IMR-90 (cell line): ENCODE data around the gene RPUSD1. TPM values are rescaled to one million over a fixed set of nuclear protein-coding genes. Genes with fewer than 3 reads are reported as not detected.

ENCODE experiments used
- ATAC-seq: fragments of 200-7000 bp; cut with Tn5 transposase; 2 replicates; pipeline ENCODE4 v1.9.1; 2020; ENCODE audit warnings: low read depth, mild to moderate bottlenecking, moderate library complexity
- BruUV-seq: library from RNA; stranded (reverse); fragments of 400-500 nt; replicated peaks from 2 replicates; lab custom pipeline; 2021; lab: Mats Ljungman, UMichigan
- CTCF ChIA-PET: fragments of 300-600 bp; formaldehyde crosslinking; extraction: SDS; loops from one replicate; lab custom pipeline; 2021; ENCODE audit warnings: antibody characterized with exemption; lab: Yijun Ruan, JAX
- POLR2A ChIA-PET: fragments of 300-600 bp; sonication (Branson Sonifier 250); formaldehyde crosslinking; loops from one replicate; lab custom pipeline; 2022; ENCODE audit warnings: antibody characterized with exemption; ENCODE audit not compliant: unreplicated experiment; lab: Charles Lee
- DNase-seq: peaks from one replicate; pipeline ENCODE4 v3.0.0; 2013
- H2AFZ ChIP-seq: replicated peaks from 2 replicates; pipeline ENCODE3; 2013; ENCODE audit warnings: low read length, mild to moderate bottlenecking; ENCODE audit not compliant: poor library complexity
- H2AK5ac ChIP-seq: 2 replicates; pipeline ENCODE4 v1.6.1; 2013; ENCODE audit warnings: low read depth, low read length, inconsistent platforms
- H2AK9ac ChIP-seq: replicated peaks from 2 replicates; pipeline ENCODE3; 2013; ENCODE audit warnings: mild to moderate bottlenecking, low read depth, low read length, moderate library complexity; ENCODE audit not compliant: poor library complexity
- H2BK120ac ChIP-seq: 2 replicates; pipeline ENCODE4 v1.6.1; 2013; ENCODE audit warnings: low read depth, low read length, inconsistent platforms
- H2BK15ac ChIP-seq: 3 replicates; pipeline ENCODE4 v1.6.1; 2013; ENCODE audit warnings: low read depth, low read length, inconsistent platforms
- H2BK20ac ChIP-seq: 2 replicates; pipeline ENCODE4 v1.6.1; 2013; ENCODE audit warnings: low read depth, mild to moderate bottlenecking, inconsistent platforms, low read length, moderate library complexity
- H2BK5ac ChIP-seq: 2 replicates; pipeline ENCODE4 v1.6.1; 2013; ENCODE audit warnings: mild to moderate bottlenecking, low read depth, low read length, inconsistent platforms; ENCODE audit not compliant: poor library complexity, severe bottlenecking
- H3K14ac ChIP-seq: replicated peaks from 2 replicates; pipeline ENCODE4 v1.6.1; 2013; ENCODE audit warnings: low read depth, low read length, inconsistent platforms
- H3K18ac ChIP-seq: 2 replicates; pipeline ENCODE4 v1.6.1; 2013; ENCODE audit warnings: low read depth, low read length, control low read depth
- H3K23ac ChIP-seq: 2 replicates; pipeline ENCODE4 v1.6.1; 2013; ENCODE audit warnings: low read depth, low read length, inconsistent platforms
- H3K27ac ChIP-seq: 2 replicates; pipeline ENCODE4 v1.5.1; 2013; ENCODE audit warnings: mild to moderate bottlenecking, control low read depth, low read length; ENCODE audit not compliant: insufficient read depth
- H3K27me3 ChIP-seq: 2 replicates; pipeline ENCODE4 v1.6.1; 2013; ENCODE audit warnings: low read length; ENCODE audit not compliant: control insufficient read depth, insufficient read depth
- H3K36me3 ChIP-seq: 2 replicates; pipeline ENCODE4 v1.6.1; 2013; ENCODE audit warnings: low read length, mixed read lengths; ENCODE audit not compliant: control insufficient read depth, insufficient read depth
- H3K4ac ChIP-seq: 2 replicates; pipeline ENCODE4 v1.6.1; 2013; ENCODE audit warnings: low read depth, low read length, inconsistent platforms
- H3K4me1 ChIP-seq: 2 replicates; pipeline ENCODE4 v1.6.1; 2013; ENCODE audit warnings: low read length, mixed read lengths; ENCODE audit not compliant: control insufficient read depth, insufficient read depth
- H3K4me2 ChIP-seq: 2 replicates; pipeline ENCODE4 v1.6.1; 2013; ENCODE audit warnings: low read depth, mild to moderate bottlenecking, control low read depth, low read length, moderate library complexity
- H3K4me3 ChIP-seq: 2 replicates; pipeline ENCODE4 v1.5.1; 2013; ENCODE audit warnings: low read depth, mild to moderate bottlenecking, control low read depth, low read length, moderate library complexity; ENCODE audit not compliant: insufficient read depth
- H3K56ac ChIP-seq: 2 replicates; pipeline ENCODE4 v1.6.1; 2013; ENCODE audit warnings: low read length, inconsistent platforms; ENCODE audit not compliant: insufficient read depth; ENCODE audit errors: extremely low read depth
- H3K79me1 ChIP-seq, 2 experiments: 2 replicates each; pipeline ENCODE4 v1.6.1; 2013; ENCODE audit warnings: low read length in 2 of 2, inconsistent platforms in 1 of 2, low read depth in 1 of 2
- H3K9ac ChIP-seq: 2 replicates; pipeline ENCODE4 v1.6.1; 2013; ENCODE audit warnings: low read depth, low read length, control low read depth
- H3K9me1 ChIP-seq: 2 replicates; pipeline ENCODE4 v1.6.1; 2013; ENCODE audit warnings: low read length, inconsistent platforms; ENCODE audit not compliant: insufficient read depth
- H3K9me3 ChIP-seq: 2 replicates; pipeline ENCODE4 v1.6.1; 2013; ENCODE audit warnings: low read length; ENCODE audit not compliant: control insufficient read depth, insufficient read depth
- H4K20me1 ChIP-seq: 2 replicates; pipeline ENCODE4 v1.6.1; 2013; ENCODE audit warnings: low read length, inconsistent platforms; ENCODE audit not compliant: insufficient read depth
- H4K5ac ChIP-seq: 2 replicates; pipeline ENCODE4 v1.6.1; 2013; ENCODE audit warnings: mild to moderate bottlenecking, low read depth, low read length, control low read depth
- H4K8ac ChIP-seq, 2 experiments: 2 replicates each; pipeline ENCODE4 v1.6.1; 2013; ENCODE audit warnings: low read depth in 2 of 2, low read length in 2 of 2, control low read depth in 1 of 2, inconsistent platforms in 1 of 2
- H4K91ac ChIP-seq: 2 replicates; pipeline ENCODE4 v1.6.1; 2013; ENCODE audit warnings: low read depth, low read length, inconsistent platforms; ENCODE audit not compliant: insufficient read depth
- BHLHE40 ChIP-seq: fragments of 150-350 bp; IDR thresholded peaks from 2 replicates; pipeline ENCODE4 v1.6.1; 2016; ENCODE audit warnings: mild to moderate bottlenecking, low read depth, low read length
- CEBPB ChIP-seq: IDR thresholded peaks from 2 replicates; pipeline ENCODE4 v1.6.1; 2012; ENCODE audit warnings: low read depth, low read length, improper control_type of control experiment
- CHD1 ChIP-seq: IDR thresholded peaks from 2 replicates; pipeline ENCODE4 v1.6.1; 2012; ENCODE audit warnings: low read depth, low read length, improper control_type of control experiment
- CTCF ChIP-seq: conservative IDR thresholded peaks from 2 replicates; pipeline ENCODE4 v1.5.1; 2012; ENCODE audit warnings: mild to moderate bottlenecking, low read depth, low read length, improper control_type of control experiment
- FOS ChIP-seq: fragments of 150-350 bp; IDR thresholded peaks from 2 replicates; pipeline ENCODE4 v1.6.1; 2016; ENCODE audit warnings: low read depth, low read length
- MAZ ChIP-seq: IDR thresholded peaks from 2 replicates; pipeline ENCODE4 v1.6.1; 2012; ENCODE audit warnings: low read depth, mild to moderate bottlenecking, low read length, improper control_type of control experiment, moderate library complexity, borderline replicate concordance
- MXI1 ChIP-seq: IDR thresholded peaks from 2 replicates; pipeline ENCODE4 v1.6.1; 2012; ENCODE audit warnings: low read depth, mild to moderate bottlenecking, low read length, moderate library complexity, borderline replicate concordance
- POLR2A ChIP-seq: IDR thresholded peaks from 2 replicates; pipeline ENCODE4 v1.6.1; 2012; ENCODE audit warnings: mild to moderate bottlenecking, low read depth, low read length
- RFX5 ChIP-seq: IDR thresholded peaks from 2 replicates; pipeline ENCODE4 v1.8.0; 2012; ENCODE audit warnings: low read depth, mild to moderate bottlenecking, low read length, moderate library complexity
- SMC3 ChIP-seq: fragments of 150-350 bp; IDR thresholded peaks from 2 replicates; pipeline ENCODE4 v1.6.1; 2016; ENCODE audit warnings: low read depth, mild to moderate bottlenecking, antibody characterized with exemption, low read length, moderate library complexity
- USF2 ChIP-seq: fragments of 150-350 bp; IDR thresholded peaks from 2 replicates; pipeline ENCODE4 v1.6.1; 2017; ENCODE audit warnings: mild to moderate bottlenecking, antibody characterized with exemption, low read length, low read depth
- WGBS, 2 experiments: methylation state at CpG; one replicate each; pipeline versions ENCODE4 v1.1.5 to v1.1.7; 2013; ENCODE audit warnings: missing lambda C conversion rate in 2 of 2; ENCODE audit not compliant: insufficient read length in 1 of 2; ENCODE audit errors: extremely low coverage in 2 of 2; 5-methylcytosine and 5-hydroxymethylcytosine counted together
- dilution Hi-C: fragments of 300-500 bp; cut with HindIII; formaldehyde crosslinking; loops from one replicate; pipeline ENCODE4 v1.14.3; 2018; ENCODE audit warnings: low sequenced_read_pairs; ENCODE audit not compliant: unreplicated experiment
- in situ Hi-C: fragments of 300-500 bp; cut with MboI; formaldehyde crosslinking; loops from 3 replicates; pipeline ENCODE4 v1.14.3; 2019; ENCODE audit warnings: low sequenced_read_pairs, inconsistent platforms, mixed read lengths
- intact Hi-C: fragments of 100-400 bp; cut with micrococcal nuclease; formaldehyde crosslinking; loops from 2 replicates; pipeline ENCODE4 v1.10.0; 2022
- polyA plus RNA-seq, 3 experiments: library from polyadenylated mRNA; depleted of rRNA; stranded (reverse); fragments of >200 nt; gene quantifications; 2 replicates each; pipeline ENCODE4 v1.2.3, GENCODE V29; 2012; ENCODE audit warnings: low replicate concordance in 1 of 3
- total RNA-seq: library from RNA; depleted of rRNA; stranded (reverse); fragments of >200 nt; gene quantifications from 2 replicates; pipeline ENCODE4 v1.2.3, GENCODE V29; 2012

RPUSD1 gene
- total and polyA plus RNA-seq, 2 of the 4 experiments (the other 2 are of a cell fraction), result 13.1 to 32.3 TPM

- ChIA-PET POLR2A (no interaction called here), CTCF (no interaction called here)
- Histone ChIP-seq H3K4me2 (no peak overlapping the region), H2BK20ac (no peak overlapping the region), H3K27me3 (no peaks in the 10 kb centered on the region), H3K4ac (no peak overlapping the region), H3K27ac (no peak overlapping the region), H2AFZ (no peak overlapping the region), H2BK120ac (no peak overlapping the region), H3K14ac (no peak overlapping the region), H3K9me1 (no peaks in the 10 kb centered on the region), H2BK15ac (no peak overlapping the region), H2AK9ac (peak overlapping the region; percentile 84), H2AK5ac (no peak overlapping the region), H2BK5ac (no peak overlapping the region), H3K23ac (no peak overlapping the region), H3K4me1 (no peaks in the 10 kb centered on the region), H3K36me3 (no peaks in the 10 kb centered on the region), H3K18ac (no peak overlapping the region), H4K8ac (no peak overlapping the region), H4K5ac (no peak overlapping the region), H3K56ac (no peak overlapping the region), H3K4me3 (no peak overlapping the region), H3K9ac (no peak overlapping the region), H4K20me1 (no peaks in the 10 kb centered on the region), H3K9me3 (no peaks in the 10 kb centered on the region), H4K91ac (no peak overlapping the region), H3K79me1 (no peaks in the 10 kb centered on the region)
- TF ChIP-seq RFX5 (no peak), CTCF (no peak), POLR2A (no peak), FOS (no peak), CEBPB (no peak), CHD1 (no peak), USF2 (no peak), SMC3 (no peak), MAZ (no peak), BHLHE40 (no peak), MXI1 (no peak)
- in situ Hi-C loops, result no loop called here
- 78% methylated on average over 15 of the region's 21 CpGs; no CpG with 5 or more reads in 1 of the 2 experiments for WGBS, 2 experiments
- dilution Hi-C loops, result no loop called here
- no peak for DNase-seq
- BruUV-seq, result no TSS peak
- intact Hi-C loops, result no loop called here
- no peak for ATAC-seq
These were observed 19.8 kb downstream of the RPUSD1 start for GRCh38 chr16:768428-768827.
